Natural killer cell treated with Interleukin-12 subunit alpha and Interleukin-12 subunit beta and Interleukin-15 and Interleukin-18, amount 100 ng/mL, for 72 hours (primary cell): Measurements from ENCODE around the gene RUNX1. TPM values are rescaled to one million over a fixed set of nuclear protein-coding genes. Genes with fewer than 3 reads are reported as not detected.

Experiments used
- ATAC-seq, 2 donors: fragments of 150-1000 bp; cut with Tn5 transposase in 1 of 2; sonication (Bioruptor Pico), chemical (Tn5 transposase) in 1 of 2; 2 replicates each; pipeline ENCODE4 v1.10.0; 2021
- DNase-seq: peaks from one replicate; pipeline ENCODE4 v3.0.0; 2022; ENCODE audit warnings: low spot score
- H3K27ac Mint-ChIP-seq, 2 donors: 1 replicate in 1 of 2; 2 replicates in 1 of 2; pipeline ENCODE4 v1.8.0; 2022; ENCODE audit warnings: mixed read lengths in 2 of 2, mild to moderate bottlenecking in 1 of 2, moderate library complexity in 1 of 2
- H3K27me3 Mint-ChIP-seq, 2 donors: 1 replicate in 1 of 2; 2 replicates in 1 of 2; pipeline ENCODE4 v1.8.0; 2022; ENCODE audit warnings: mixed read lengths in 2 of 2
- H3K36me3 Mint-ChIP-seq: one replicate; pipeline ENCODE4 v1.8.0; 2022; ENCODE audit warnings: mixed read lengths
- H3K4me1 Mint-ChIP-seq, 2 donors: 1 replicate in 1 of 2; 2 replicates in 1 of 2; pipeline ENCODE4 v1.8.0; 2022; ENCODE audit warnings: low read depth in 2 of 2, mixed read lengths in 2 of 2, mild to moderate bottlenecking in 1 of 2
- H3K4me3 Mint-ChIP-seq: one replicate; pipeline ENCODE4 v1.8.0; 2022; ENCODE audit warnings: mixed read lengths
- H3K9me3 Mint-ChIP-seq: 2 replicates; pipeline ENCODE4 v1.8.0; 2022; ENCODE audit warnings: mixed read lengths
- total RNA-seq, 2 donors: library from RNA; stranded (reverse); gene quantifications; one replicate each; pipeline ENCODE4 v1.2.3, GENCODE V29; 2022

RUNX1 gene
- total RNA-seq, 2 donors from 2014 or later: 67.8 to 121 TPM

- no peak overlapping the region for H3K4me3 Mint-ChIP-seq
- H3K27ac Mint-ChIP-seq: no peak overlapping the region
- H3K4me1 Mint-ChIP-seq: peaks cover 19 to 22% of the 10 kb centered on the region in 2 donors
- DNase-seq (no peak), ATAC-seq (no peak)
- H3K9me3 Mint-ChIP-seq: peaks cover 5% of the 10 kb centered on the region
- H3K27me3 Mint-ChIP-seq: peaks cover 0 to 3% of the 10 kb centered on the region in 2 donors
- peaks cover 7% of the 10 kb centered on the region for H3K36me3 Mint-ChIP-seq
Observed at GRCh38 chr21:35077466-35077865, 28.4 kb upstream of the RUNX1 start.

GRCh38 chr21:35075546-35075945, 26.4 kb upstream of the RUNX1 start:
- H3K27me3 Mint-ChIP-seq: peaks cover 0 to 2% of the 10 kb centered on the region in 2 donors
- DNase-seq (no peak), ATAC-seq (peak; percentile 45 to 73)
- H3K4me1 Mint-ChIP-seq: peaks cover 19% of the 10 kb centered on the region in 2 donors
- H3K36me3 Mint-ChIP-seq: peaks cover 7% of the 10 kb centered on the region
- H3K4me3 Mint-ChIP-seq: no peak overlapping the region
- H3K27ac Mint-ChIP-seq: peak overlapping the region in 1 of 2 donors; percentile 47
- peaks cover 5% of the 10 kb centered on the region for H3K9me3 Mint-ChIP-seq

- H3K4me1 Mint-ChIP-seq: peaks cover 15 to 19% of the 10 kb centered on the region in 2 donors
- no peak overlapping the region for H3K4me3 Mint-ChIP-seq
- H3K27me3 Mint-ChIP-seq: no peaks in the 10 kb centered on the region
- H3K27ac Mint-ChIP-seq: peak overlapping the region in 1 of 2 donors; percentile 45
- peaks cover 5% of the 10 kb centered on the region for H3K9me3 Mint-ChIP-seq
- DNase-seq (no peak), ATAC-seq (no peak)
- H3K36me3 Mint-ChIP-seq: peaks cover 12% of the 10 kb centered on the region
Observed at GRCh38 chr21:35072960-35073359, 23.9 kb upstream of the RUNX1 start.

- Mint-ChIP-seq H3K36me3 (peaks cover 12% of the 10 kb centered on the region), H3K27ac (peak overlapping the region in 1 of 2 donors; percentile 45), H3K4me1 (peaks cover 15 to 17% of the 10 kb centered on the region in 2 donors), H3K4me3 (no peak overlapping the region), H3K9me3 (peaks cover 5% of the 10 kb centered on the region), H3K27me3 (no peaks in the 10 kb centered on the region)
- ATAC-seq (no peak), DNase-seq (no peak)
Observed at GRCh38 chr21:35072557-35072956, 23.5 kb upstream of the RUNX1 start.

- Mint-ChIP-seq H3K27me3 (no peaks in the 10 kb centered on the region), H3K36me3 (peaks cover 12% of the 10 kb centered on the region), H3K4me3 (no peak overlapping the region), H3K27ac (no peak overlapping the region), H3K9me3 (peaks cover 7% of the 10 kb centered on the region), H3K4me1 (peaks cover 14 to 15% of the 10 kb centered on the region in 2 donors)
- DNase-seq (no peak), ATAC-seq (no peak)
Observed at GRCh38 chr21:35071347-35071746, 22.2 kb upstream of the RUNX1 start.

GRCh38 chr21:35070436-35070835, 21.3 kb upstream of the RUNX1 start:
- ATAC-seq (no peak), DNase-seq (no peak)
- peaks cover 6 to 8% of the 10 kb centered on the region in 2 donors for H3K4me1 Mint-ChIP-seq
- no peaks in the 10 kb centered on the region for H3K27me3 Mint-ChIP-seq
- peaks cover 12% of the 10 kb centered on the region for H3K36me3 Mint-ChIP-seq
- H3K9me3 Mint-ChIP-seq: peaks cover 7% of the 10 kb centered on the region
- peak overlapping the region in 1 of 2 donors; percentile 61 for H3K27ac Mint-ChIP-seq
- no peak overlapping the region for H3K4me3 Mint-ChIP-seq

GRCh38 chr21:35066824-35067223, 17.7 kb upstream of the RUNX1 start:
- H3K4me3 Mint-ChIP-seq: no peak overlapping the region
- H3K27me3 Mint-ChIP-seq: peaks cover 0 to 9% of the 10 kb centered on the region in 2 donors
- ATAC-seq: no peak
- H3K4me1 Mint-ChIP-seq: peaks cover 8 to 9% of the 10 kb centered on the region in 2 donors
- peaks cover 4% of the 10 kb centered on the region for H3K36me3 Mint-ChIP-seq
- no peak overlapping the region for H3K27ac Mint-ChIP-seq
- H3K9me3 Mint-ChIP-seq: peaks cover 2% of the 10 kb centered on the region
- no peak for DNase-seq

GRCh38 chr21:35063428-35064172, 14.5 kb upstream of the RUNX1 start:
- H3K4me1 Mint-ChIP-seq: peaks cover 17 to 22% of the 10 kb centered on the region in 2 donors
- ATAC-seq: no peak
- H3K9me3 Mint-ChIP-seq: peaks cover 5% of the 10 kb centered on the region
- no peak for DNase-seq
- H3K27ac Mint-ChIP-seq: peak overlapping the region in 1 of 2 donors; percentile 49
- H3K4me3 Mint-ChIP-seq: no peak overlapping the region
- peaks cover 5% of the 10 kb centered on the region for H3K36me3 Mint-ChIP-seq
- peaks cover 0 to 9% of the 10 kb centered on the region in 2 donors for H3K27me3 Mint-ChIP-seq

- Mint-ChIP-seq H3K27ac (no peak overlapping the region), H3K9me3 (peaks cover 5% of the 10 kb centered on the region), H3K4me1 (peaks cover 33 to 38% of the 10 kb centered on the region in 2 donors), H3K4me3 (no peak overlapping the region), H3K36me3 (peaks cover 5% of the 10 kb centered on the region), H3K27me3 (peaks cover 0 to 9% of the 10 kb centered on the region in 2 donors)
- ATAC-seq (no peak), DNase-seq (no peak)
Observed at GRCh38 chr21:35062016-35062415, 12.9 kb upstream of the RUNX1 start.

- DNase-seq: no peak
- peaks cover 5% of the 10 kb centered on the region for H3K36me3 Mint-ChIP-seq
- H3K9me3 Mint-ChIP-seq: peaks cover 2% of the 10 kb centered on the region
- H3K27me3 Mint-ChIP-seq: peaks cover 0 to 6% of the 10 kb centered on the region in 2 donors
- H3K27ac Mint-ChIP-seq: no peak overlapping the region
- no peak for ATAC-seq
- H3K4me3 Mint-ChIP-seq: peak overlapping the region; percentile 24
- H3K4me1 Mint-ChIP-seq: peaks cover 44 to 46% of the 10 kb centered on the region in 2 donors
Observed at GRCh38 chr21:35059742-35060141, 10.6 kb upstream of the RUNX1 start.

- peak overlapping the region; percentile 82 for H3K4me3 Mint-ChIP-seq
Observed at GRCh38 chr21:35058058-35058457, 9.0 kb upstream of the RUNX1 start.

GRCh38 chr21:35057428-35057827, 8.3 kb upstream of the RUNX1 start:
- DNase-seq (peak; percentile 71), ATAC-seq (peak; percentile 94 to 97)
- H3K4me3 Mint-ChIP-seq: peak overlapping the region; percentile 82
- peak overlapping the region; percentile 66 to 87 for H3K27ac Mint-ChIP-seq
- H3K27me3 Mint-ChIP-seq: no peaks in the 10 kb centered on the region
- peaks cover 2% of the 10 kb centered on the region for H3K9me3 Mint-ChIP-seq
- H3K36me3 Mint-ChIP-seq: peaks cover 5% of the 10 kb centered on the region
- peaks cover 39 to 51% of the 10 kb centered on the region in 2 donors for H3K4me1 Mint-ChIP-seq

More at GRCh38 chr21:35058058-35058457, 9.0 kb upstream of the RUNX1 start:
- Mint-ChIP-seq H3K4me1 (peaks cover 39 to 45% of the 10 kb centered on the region in 2 donors), H3K27ac (peak overlapping the region; percentile 66 to 87), H3K9me3 (peaks cover 2% of the 10 kb centered on the region), H3K27me3 (no peaks in the 10 kb centered on the region), H3K36me3 (peaks cover 5% of the 10 kb centered on the region)
- DNase-seq (no peak), ATAC-seq (no peak)

- Mint-ChIP-seq H3K27me3 (no peaks in the 10 kb centered on the region), H3K4me1 (peaks cover 62 to 67% of the 10 kb centered on the region in 2 donors), H3K9me3 (no peaks in the 10 kb centered on the region), H3K4me3 (no peak overlapping the region), H3K27ac (peak overlapping the region; percentile 77 to 95), H3K36me3 (no peaks in the 10 kb centered on the region)
- no peak for ATAC-seq
- no peak for DNase-seq
Observed at GRCh38 chr21:35053356-35054096, 4.4 kb upstream of the RUNX1 start.

- Mint-ChIP-seq H3K4me1 (peaks cover 62 to 64% of the 10 kb centered on the region in 2 donors), H3K27ac (peak overlapping the region; percentile 77 to 95), H3K9me3 (no peaks in the 10 kb centered on the region), H3K27me3 (no peaks in the 10 kb centered on the region), H3K36me3 (no peaks in the 10 kb centered on the region), H3K4me3 (no peak overlapping the region)
- DNase-seq (no peak), ATAC-seq (no peak)
Observed at GRCh38 chr21:35052801-35053200, 3.7 kb upstream of the RUNX1 start.
